SK-N-SH (cell line): Measurements from ENCODE around the gene NTN5. TPM values are rescaled to one million over a fixed set of nuclear protein-coding genes. Genes with fewer than 3 reads are reported as not detected.

Experiments used
- CTCF ChIA-PET: fragments of 300-600, 350-600 bp; formaldehyde crosslinking; extraction: SDS; loops from one replicate; lab custom pipeline; 2021; lab: Yijun Ruan, JAX
- POLR2A ChIA-PET: fragments of 350-600 bp; sonication (Branson Sonifier 250); formaldehyde crosslinking; extraction: SDS; loops from one replicate; lab custom pipeline; 2020; ENCODE audit warnings: antibody characterized with exemption, inconsistent platforms; lab: Yijun Ruan, JAX
- DNase-seq: peaks from one replicate; pipeline ENCODE4 v3.0.0; 2012
- H2AFZ ChIP-seq: fragments of 200-600 bp; sonication (generic); 2 replicates; pipeline ENCODE4 v1.8.1; 2016; ENCODE audit warnings: antibody characterized with exemption, mild to moderate bottlenecking, low read depth
- H3F3A ChIP-seq: fragments of 200-600 bp; sonication (generic); replicated peaks from 2 replicates; pipeline ENCODE3; 2016; ENCODE audit warnings: antibody characterized with exemption, mild to moderate bottlenecking; ENCODE audit not compliant: insufficient read depth
- H3K27ac ChIP-seq, 2 experiments: fragments of 200-500 bp in 1 of 2; fragments of 200-600 bp in 1 of 2; sonication (Bioruptor generic) in 1 of 2; sonication (generic), shearing (Covaris generic) in 1 of 2; 2 replicates each; pipeline versions ENCODE4 v1.5.1 to v1.6.1; 2014 to 2016; ENCODE audit warnings: low read depth in 2 of 2, inconsistent platforms in 1 of 2, low read length in 1 of 2, mild to moderate bottlenecking in 1 of 2, mixed read lengths in 1 of 2
- H3K27me3 ChIP-seq: fragments of 200-600 bp; sonication (generic), shearing (Covaris generic); 2 replicates; pipeline ENCODE4 v1.6.1; 2016; ENCODE audit warnings: mixed run types; ENCODE audit not compliant: insufficient read depth
- H3K36me3 ChIP-seq, 2 experiments: fragments of 200-500 bp in 1 of 2; fragments of 200-600 bp in 1 of 2; sonication (Bioruptor generic) in 1 of 2; sonication (generic) in 1 of 2; replicated peaks in 1 of 2; 2 replicates each; pipeline versions ENCODE3 to v1.5.1; 2014 to 2016; ENCODE audit warnings: low read length in 1 of 2, mild to moderate bottlenecking in 1 of 2; ENCODE audit not compliant: insufficient read depth in 2 of 2, control insufficient read depth in 1 of 2
- H3K4me1 ChIP-seq, 2 experiments: fragments of 200-500 bp in 1 of 2; fragments of 200-600 bp in 1 of 2; sonication (Bioruptor generic) in 1 of 2; sonication (generic), shearing (Covaris generic) in 1 of 2; 2 replicates each; pipeline versions ENCODE4 v1.5.1 to v1.6.1; 2014 to 2016; ENCODE audit warnings: low read depth in 1 of 2, low read length in 1 of 2, mixed run types in 1 of 2; ENCODE audit not compliant: insufficient read depth in 2 of 2, control insufficient read depth in 1 of 2
- H3K4me2 ChIP-seq: fragments of 200-600 bp; sonication (generic), shearing (Covaris generic); 2 replicates; pipeline ENCODE4 v1.6.1; 2017; ENCODE audit warnings: mixed run types
- H3K4me3 ChIP-seq, 2 experiments: fragments of 200-500 bp in 1 of 2; fragments of 200-600 bp in 1 of 2; sonication (Bioruptor generic) in 1 of 2; sonication (generic), shearing (Covaris generic) in 1 of 2; 2 replicates each; pipeline versions ENCODE4 v1.5.1 to v1.8.1; 2014 to 2016; ENCODE audit warnings: low read depth in 2 of 2, inconsistent platforms in 1 of 2, low read length in 1 of 2, mild to moderate bottlenecking in 1 of 2, mixed read lengths in 1 of 2, moderate library complexity in 1 of 2
- H3K79me2 ChIP-seq: fragments of 200-600 bp; sonication (generic); 2 replicates; pipeline ENCODE4 v1.8.1; 2017; ENCODE audit warnings: mild to moderate bottlenecking; ENCODE audit not compliant: insufficient read depth
- H3K9ac ChIP-seq: fragments of 200-600 bp; sonication (generic); 2 replicates; pipeline ENCODE4 v1.6.1; 2017; ENCODE audit warnings: mixed run types
- H3K9me2 ChIP-seq: fragments of 200-600 bp; sonication (generic); 2 replicates; pipeline ENCODE4 v1.6.1; 2017; ENCODE audit warnings: mixed run types
- H3K9me3 ChIP-seq: fragments of 200-600 bp; sonication (generic); 2 replicates; pipeline ENCODE4 v1.6.1; 2017; ENCODE audit warnings: mixed run types, mild to moderate bottlenecking, moderate library complexity
- H4K20me1 ChIP-seq: fragments of 200-600 bp; sonication (generic); 2 replicates; pipeline ENCODE4 v1.6.1; 2017; ENCODE audit warnings: mild to moderate bottlenecking, mixed run types; ENCODE audit not compliant: insufficient read depth
- CTCF ChIP-seq: fragments of 200-600 bp; sonication (generic); IDR thresholded peaks from 2 replicates; pipeline ENCODE4 v1.6.1; 2017; ENCODE audit warnings: antibody characterized with exemption, mild to moderate bottlenecking, moderate library complexity
- ELF1 ChIP-seq: IDR thresholded peaks from 2 replicates; pipeline ENCODE4 v1.4.0; 2012
- EP300 ChIP-seq, 2 experiments: IDR thresholded peaks; 2 replicates each; pipeline versions ENCODE4 v1.4.0 to v1.6.1; 2012; ENCODE audit warnings: borderline replicate concordance in 1 of 2, low read depth in 1 of 2, low read length in 1 of 2
- FOXM1 ChIP-seq: IDR thresholded peaks from 2 replicates; pipeline ENCODE4 v1.4.0; 2012; ENCODE audit warnings: low read depth, mild to moderate bottlenecking
- GATA2 ChIP-seq: sonication (generic); formaldehyde crosslinking; IDR thresholded peaks from 2 replicates; pipeline ENCODE4 v1.5.0; 2020; ENCODE audit warnings: mild to moderate bottlenecking, missing genetic modification reagents
- NRF1 ChIP-seq: IDR thresholded peaks from 2 replicates; pipeline ENCODE4 v1.6.1; 2012; ENCODE audit warnings: low read depth, mild to moderate bottlenecking, low read length
- RAD21 ChIP-seq: IDR thresholded peaks from 2 replicates; pipeline ENCODE4 v1.6.1; 2012; ENCODE audit warnings: mild to moderate bottlenecking, low read length
- RXRA ChIP-seq: IDR thresholded peaks from 2 replicates; pipeline ENCODE4 v1.4.0; 2012; ENCODE audit warnings: low read depth, mild to moderate bottlenecking, borderline replicate concordance
- TAF1 ChIP-seq: IDR thresholded peaks from 2 replicates; pipeline ENCODE4 v1.6.1; 2012; ENCODE audit warnings: low read depth, mild to moderate bottlenecking, low read length, moderate library complexity, borderline replicate concordance
- TEAD4 ChIP-seq: IDR thresholded peaks from 2 replicates; pipeline ENCODE4 v1.4.0; 2012; ENCODE audit warnings: mild to moderate bottlenecking, borderline replicate concordance; ENCODE audit not compliant: insufficient read depth
- USF1 ChIP-seq: IDR thresholded peaks from 2 replicates; pipeline ENCODE4 v1.4.0; 2012; ENCODE audit warnings: low read depth, borderline replicate concordance
- ZBTB33 ChIP-seq: IDR thresholded peaks from 2 replicates; pipeline ENCODE4 v1.4.0; 2012; ENCODE audit warnings: low read depth, borderline replicate concordance
- WGBS: methylation state at CpG from one replicate; pipeline ENCODE4 v1.1.6; 2017; ENCODE audit warnings: low lambda C conversion rate; 5-methylcytosine and 5-hydroxymethylcytosine counted together
- polyA plus RNA-seq, 3 experiments: library from polyadenylated mRNA; depleted of rRNA; stranded (reverse); fragments of >200 nt; gene quantifications; 2 replicates each; pipeline ENCODE4 v1.2.3, GENCODE V29; 2012

Gene NTN5
- polyA plus RNA-seq, 1 of the 3 experiments (the other 2 are of a cell fraction) = 0.74 TPM

- TF ChIP-seq RXRA = no peak
Measured at GRCh38 chr19:48720251-48720612, 47.4 kb upstream of the NTN5 start (continued).

GRCh38 chr19:48719263-48720171 lies 46.7 kb upstream of the NTN5 start, which contains the start of gene MAMSTR:
Gene MAMSTR, minus strand, starts transcription at chr19:48719725. Its CDS starts 694 bp downstream, at chr19:48719031.
- no peaks in the 10 kb centered on the region for H3K36me3 ChIP-seq
- no peaks in the 10 kb centered on the region for H3K9me3 ChIP-seq
- CTCF ChIA-PET = interaction anchor here (0.8 to 2.6 kb wide), 2 partner anchors 20 to 26 kb away, joined by 3 to 13 read pairs; no protein-coding TSS in a partner anchor
- peak within 1 kb of the TSS; percentile 56 for H3K4me2 ChIP-seq
- no peak for TF ChIP-seq TAF1
- TF ChIP-seq RXRA = no peak
- no peak for TF ChIP-seq ELF1
- no peak for TF ChIP-seq GATA2 (CRISPR knock-in tag)
- no peak for TF ChIP-seq EP300 (IDR thresholded peaks at IDR 0.05; ENCODE audit: borderline replicate concordance in 1 of 2, low read depth in 1 of 2, low read length in 1 of 2)
- TF ChIP-seq ZBTB33 = no peak
- TF ChIP-seq NRF1 = no peak
- TF ChIP-seq USF1 = no peak
- no peak for TF ChIP-seq FOXM1
- no peak for TF ChIP-seq CTCF
- no peak for TF ChIP-seq RAD21
- no peak for TF ChIP-seq TEAD4
- TF ChIP-seq, all 33 proteins: peak for 0
- H2AFZ ChIP-seq = no peak within 1 kb of the TSS; the same call in 1 of the 2 replicates
- WGBS = 96% methylated on average over 26 of the region's 33 CpGs
- H3K27me3 ChIP-seq = no peaks in the 10 kb centered on the region
- peak within 1 kb of the TSS; percentile 84; the same call in 1 of the 2 replicates for H3K9ac ChIP-seq
- H3K4me1 ChIP-seq = peaks cover 10 to 30% of the 10 kb centered on the region in 2 experiments; a peak in 2 of 4 replicates
- H3K4me3 ChIP-seq = peak within 1 kb of the TSS in 1 of 2 experiments; percentile 62; a peak in 2 of 4 replicates
- no peak for DNase-seq
- POLR2A ChIA-PET = no interaction called here
- H4K20me1 ChIP-seq = no peaks in the 10 kb centered on the region
- peaks cover 9% of the 10 kb centered on the region for H3K79me2 ChIP-seq
- peak within 1 kb of the TSS; percentile 87 to 88; a peak in 2 of 4 replicates for H3K27ac ChIP-seq
- H3F3A ChIP-seq = peaks cover 6% of the 10 kb centered on the region
- no peaks in the 10 kb centered on the region for H3K9me2 ChIP-seq
